M059J (cell line): Measurements from ENCODE around the gene GDPD5. TPM values are rescaled to one million over a fixed set of nuclear protein-coding genes. Genes with fewer than 3 reads are reported as not detected.

Experiments
- DNase-seq: peaks from one replicate; pipeline ENCODE4 v3.0.0-alpha.2; 2012; ENCODE audit warnings: low read depth
- total RNA-seq: library from RNA; depleted of rRNA; stranded (reverse); fragments of >200 nt; shearing (Covaris generic); gene quantifications from 2 replicates; pipeline ENCODE4 v1.2.3, GENCODE V29; 2014; rRNA removed

GDPD5 gene
- total RNA-seq, 1 experiment from 2014 or later: 13.8 TPM

DNA sequence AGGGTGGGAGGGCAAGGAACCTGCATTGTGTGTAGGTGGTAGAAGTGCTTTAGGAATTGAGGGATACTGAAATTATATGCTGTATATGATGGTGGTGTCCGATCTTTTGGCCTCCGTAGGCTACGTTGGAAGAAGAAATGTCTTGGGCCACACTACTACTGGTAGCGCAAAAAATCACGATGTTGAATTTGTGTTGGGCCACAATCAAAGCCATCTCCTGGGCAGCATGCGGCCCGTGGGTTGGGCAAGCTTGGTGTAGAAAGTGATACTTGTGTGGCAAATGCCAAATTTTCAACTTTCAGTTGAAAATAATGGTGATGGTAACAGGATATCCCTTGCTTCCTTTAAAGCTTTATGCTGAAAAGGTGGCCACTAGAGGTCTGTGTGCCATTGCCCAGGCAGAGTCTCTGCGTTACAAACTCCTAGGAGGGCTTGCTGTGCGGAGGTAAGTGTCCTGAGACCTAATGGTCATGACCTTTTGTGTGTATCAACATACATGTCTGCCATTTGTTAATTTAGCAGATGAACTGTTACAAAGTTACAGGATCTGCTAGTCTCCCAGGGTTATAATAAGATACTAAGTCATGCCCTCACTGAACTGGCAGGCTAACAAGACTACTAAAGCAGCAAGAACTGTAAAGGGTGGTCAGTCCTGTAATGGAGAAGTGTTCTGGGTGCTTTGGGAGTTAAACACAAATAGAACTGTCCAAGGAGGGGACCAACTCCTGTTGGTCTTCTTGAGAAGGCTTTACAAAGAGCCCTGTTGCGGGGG is 123.6 kb downstream of the GDPD5 start:
- DNase-seq: no peak

DNA sequence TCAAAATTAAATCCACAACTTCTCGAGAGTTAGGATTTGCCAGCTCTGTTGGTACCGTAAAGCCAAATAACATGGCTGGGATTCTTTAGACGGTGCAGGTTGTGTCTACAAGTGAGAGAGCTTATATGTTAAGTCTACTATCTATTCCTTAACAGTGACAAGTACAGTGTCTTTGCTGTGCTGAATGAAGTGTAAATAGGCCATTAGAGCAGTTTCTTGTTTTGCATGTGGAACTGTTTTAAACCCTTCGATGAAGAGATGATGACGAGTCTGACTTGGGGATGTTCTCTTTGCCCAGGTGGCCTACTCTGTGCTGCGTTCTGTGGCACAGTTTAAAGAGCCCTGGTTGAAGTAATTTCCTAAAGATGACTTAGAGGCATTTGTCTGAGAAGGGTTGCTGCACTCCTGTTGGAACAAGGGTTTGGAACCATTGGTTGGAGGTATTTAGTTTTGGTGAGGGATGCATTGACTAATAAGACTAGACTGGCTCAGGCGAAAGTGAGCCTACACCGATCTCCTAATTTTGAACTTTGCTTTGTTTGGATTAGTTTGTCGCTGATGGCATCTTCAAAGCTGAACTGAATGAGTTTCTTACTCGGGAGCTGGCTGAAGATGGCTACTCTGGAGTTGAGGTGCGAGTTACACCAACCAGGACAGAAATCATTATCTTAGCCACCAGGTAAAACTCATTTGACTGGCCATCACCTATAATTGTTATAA is 125.4 kb downstream of the GDPD5 start:
- peak; percentile 22 for DNase-seq

DNA sequence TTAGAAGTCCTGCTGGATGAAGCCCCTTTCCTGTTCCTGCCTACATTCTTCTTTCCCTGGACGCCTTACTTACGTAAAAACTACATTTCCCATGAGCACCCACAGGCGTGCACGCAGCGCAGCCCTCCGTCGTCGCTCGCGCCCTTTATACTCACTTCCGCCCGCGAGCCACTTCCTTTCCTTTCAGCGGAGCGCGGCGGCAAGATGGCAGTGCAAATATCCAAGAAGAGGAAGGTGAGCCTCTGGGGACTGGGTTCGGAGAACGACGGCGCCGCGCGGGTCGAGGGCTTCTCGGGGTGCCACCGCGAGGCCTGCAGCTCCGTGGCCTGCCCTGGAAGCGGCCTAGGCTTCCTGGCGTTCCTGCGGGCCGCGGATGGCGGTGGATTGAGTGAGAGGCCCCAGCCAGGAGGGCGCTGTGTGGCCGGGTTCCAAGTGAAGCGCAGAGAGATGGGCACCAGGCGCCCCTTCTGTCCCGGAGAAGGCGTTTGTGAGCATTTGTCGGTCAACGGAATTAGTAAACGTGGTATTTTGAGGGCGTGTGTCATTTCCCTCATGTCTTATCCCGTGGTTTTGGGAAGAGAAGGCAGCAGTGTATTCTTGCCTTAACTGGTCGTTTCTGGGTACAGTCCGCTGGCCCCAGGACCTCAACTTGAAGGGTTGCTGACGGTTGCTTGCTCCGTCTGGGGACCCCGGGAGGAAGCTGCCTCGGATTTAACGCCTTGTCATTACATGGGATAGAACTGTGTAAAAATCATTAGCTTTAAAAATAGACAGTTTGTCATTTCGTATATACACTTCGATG is 126.2 kb downstream of the GDPD5 start, which contains the start of gene RPS3:
TSS of gene RPS3 (plus strand) at position 175 of the 802 bp plus-strand sequence. CDS start at position 205, 30 bp downstream.
- peak; percentile 90 for DNase-seq

DNA sequence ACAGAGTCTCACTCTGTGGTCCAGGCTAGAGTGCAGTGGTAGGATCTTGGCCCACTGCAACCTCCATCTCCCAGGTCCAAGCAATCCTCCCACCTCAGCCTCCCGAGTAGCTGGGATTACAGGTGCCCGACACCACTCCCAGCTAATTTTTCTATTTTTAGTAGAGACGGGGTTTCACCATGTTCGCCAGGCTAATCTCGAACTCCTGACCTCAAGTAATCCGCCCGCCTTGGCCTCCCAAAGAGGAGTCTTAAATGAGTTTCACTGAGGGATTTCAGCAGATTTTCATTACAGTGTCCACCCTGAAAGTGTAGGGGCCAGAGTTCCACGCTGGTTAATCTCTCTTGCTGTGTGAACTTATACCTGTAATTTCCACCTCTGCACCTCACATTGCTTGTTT is 126.8 kb downstream of the GDPD5 start:
- DNase-seq: no peak

DNA sequence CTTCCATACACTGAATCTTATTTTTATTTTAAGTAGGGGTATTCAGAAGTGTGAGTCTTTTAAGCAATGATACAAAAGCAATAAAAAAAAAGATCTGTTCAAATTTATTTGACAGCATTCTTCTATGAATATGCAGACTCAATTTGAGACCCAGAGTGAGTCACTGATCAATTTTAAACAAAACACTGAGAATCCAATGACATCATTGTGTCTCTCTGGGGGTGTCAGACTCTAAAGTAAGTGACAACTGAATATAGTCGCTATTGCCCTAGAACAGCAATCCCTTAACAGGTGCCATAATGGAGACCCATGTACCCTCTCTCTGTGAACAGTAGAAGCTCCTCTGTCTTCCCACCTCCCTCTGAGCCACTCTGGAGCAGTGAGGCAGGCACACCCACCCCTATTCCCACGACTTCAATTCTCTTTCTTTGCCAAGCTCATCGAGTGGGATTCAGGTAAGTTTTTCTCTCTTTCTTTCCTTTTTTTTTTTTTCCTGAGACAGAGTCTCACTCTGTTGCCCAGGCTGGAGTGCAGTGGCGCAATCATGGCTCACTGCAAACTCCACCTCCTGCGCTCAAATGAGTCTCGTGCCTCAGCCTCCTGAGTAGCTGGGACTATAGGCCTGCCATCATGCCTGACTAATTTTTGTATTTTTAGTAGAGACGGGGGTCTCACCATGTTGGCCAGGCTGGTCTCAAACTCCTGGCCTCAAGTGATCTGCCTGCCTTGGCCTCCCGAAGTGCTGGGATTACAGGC is 131.5 kb downstream of the GDPD5 start:
- no peak for DNase-seq

DNA sequence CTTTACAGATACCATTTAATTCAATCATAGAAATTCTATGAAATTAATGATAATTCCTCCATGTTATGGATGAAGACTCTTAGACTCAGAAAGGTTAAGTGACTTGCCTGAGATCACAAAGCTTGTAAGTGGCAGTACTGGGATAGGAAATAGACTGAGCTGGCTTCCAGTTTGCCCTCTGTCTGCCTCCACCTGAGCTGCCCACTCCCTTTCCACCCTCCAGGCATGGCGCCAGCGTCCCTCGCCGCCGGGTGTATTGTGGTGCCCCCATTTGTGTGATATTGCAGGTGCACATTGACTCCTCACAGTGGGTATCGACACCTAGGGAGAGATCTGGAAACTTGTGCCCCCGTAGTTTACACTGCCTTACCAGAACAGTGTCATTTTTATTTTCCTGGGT is 135.8 kb downstream of the GDPD5 start:
- DNase-seq: no peak

DNA sequence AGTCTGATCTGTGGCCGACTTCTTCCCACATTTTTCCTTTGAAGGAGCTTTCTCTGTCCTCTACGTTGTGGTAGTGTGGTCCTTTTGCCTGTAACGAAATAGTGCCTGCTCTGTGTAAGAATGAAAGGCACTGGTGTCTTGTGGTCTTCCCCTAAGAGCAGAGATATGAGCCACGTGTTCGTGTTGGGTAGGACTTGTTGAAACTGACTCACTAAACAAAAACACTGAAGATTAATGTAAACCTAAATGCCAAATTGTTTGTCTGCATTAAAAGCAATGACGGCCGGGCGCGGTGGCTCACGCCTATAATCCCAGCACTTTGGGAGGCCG is 136.5 kb downstream of the GDPD5 start:
- no peak for DNase-seq

DNA sequence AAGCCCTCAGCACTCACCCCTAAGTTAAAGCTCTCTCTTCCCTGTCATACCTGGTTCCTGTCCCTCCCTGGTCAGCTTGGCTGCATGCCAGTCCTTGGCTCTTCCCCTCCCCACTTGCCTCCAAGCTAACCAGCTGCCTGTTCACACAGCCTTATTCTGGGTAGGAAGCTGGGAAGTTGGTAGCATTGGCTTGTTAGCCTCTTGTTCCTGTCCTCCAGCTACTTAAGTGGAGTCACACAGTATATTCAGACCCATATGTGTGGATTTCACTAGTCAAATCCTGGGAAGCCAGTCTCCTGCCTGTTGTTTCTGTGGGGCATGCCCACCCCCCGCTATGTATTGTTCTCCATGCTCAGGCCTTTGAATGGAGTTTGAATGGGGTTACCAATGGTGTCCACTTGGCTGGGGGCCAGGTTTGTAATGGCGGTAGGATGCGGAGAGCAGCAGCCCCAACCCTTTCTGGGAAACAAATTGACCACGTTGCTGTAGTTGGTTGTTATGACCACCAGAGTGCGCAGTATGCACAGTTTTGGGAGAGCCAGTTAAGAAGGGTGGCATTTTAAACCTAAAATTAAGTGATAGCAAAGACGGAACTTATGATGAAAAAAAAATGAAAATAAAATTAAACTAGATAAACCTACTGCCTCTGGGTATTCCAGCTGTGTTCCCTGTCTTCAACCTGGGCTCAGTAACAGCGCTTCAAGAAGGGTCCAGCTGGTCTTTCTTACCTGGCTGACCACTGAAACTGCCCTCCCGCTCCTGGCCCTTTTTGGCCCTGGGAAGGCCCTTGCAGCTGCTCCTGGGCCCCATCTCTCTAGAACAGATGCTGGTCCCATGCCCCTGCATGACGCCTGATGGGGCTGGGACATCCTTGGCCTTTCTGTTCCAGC is 137.1 kb downstream of the GDPD5 start:
- peak; percentile 81 for DNase-seq

DNA sequence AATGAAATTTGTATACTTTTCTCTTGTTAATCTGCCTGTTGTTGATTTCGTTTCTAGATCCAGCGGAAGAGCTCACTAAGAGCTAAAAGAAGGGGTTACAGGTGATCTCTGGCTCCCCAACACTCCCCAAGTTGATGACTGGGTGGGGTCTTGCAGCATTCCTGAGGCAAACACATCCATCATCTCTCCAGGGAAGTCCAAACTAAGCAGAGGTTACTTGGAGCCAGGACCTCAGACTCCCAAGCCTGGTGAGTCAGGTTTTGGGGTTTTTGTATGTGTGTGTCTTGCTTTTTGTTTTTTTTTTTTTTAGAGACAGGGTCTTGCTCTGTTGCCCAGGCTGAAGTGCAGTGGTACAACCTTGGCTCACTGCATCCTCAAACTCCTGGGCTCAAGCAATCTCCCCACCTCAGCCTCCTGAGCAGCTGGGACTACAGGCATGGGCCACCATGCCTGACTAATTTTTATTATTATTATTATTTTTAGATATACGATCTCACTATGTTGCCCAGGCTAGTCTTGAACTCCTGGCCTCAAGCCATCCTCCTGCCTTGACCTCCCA is 137.9 kb downstream of the GDPD5 start:
- DNase-seq: peak; percentile 45

DNA sequence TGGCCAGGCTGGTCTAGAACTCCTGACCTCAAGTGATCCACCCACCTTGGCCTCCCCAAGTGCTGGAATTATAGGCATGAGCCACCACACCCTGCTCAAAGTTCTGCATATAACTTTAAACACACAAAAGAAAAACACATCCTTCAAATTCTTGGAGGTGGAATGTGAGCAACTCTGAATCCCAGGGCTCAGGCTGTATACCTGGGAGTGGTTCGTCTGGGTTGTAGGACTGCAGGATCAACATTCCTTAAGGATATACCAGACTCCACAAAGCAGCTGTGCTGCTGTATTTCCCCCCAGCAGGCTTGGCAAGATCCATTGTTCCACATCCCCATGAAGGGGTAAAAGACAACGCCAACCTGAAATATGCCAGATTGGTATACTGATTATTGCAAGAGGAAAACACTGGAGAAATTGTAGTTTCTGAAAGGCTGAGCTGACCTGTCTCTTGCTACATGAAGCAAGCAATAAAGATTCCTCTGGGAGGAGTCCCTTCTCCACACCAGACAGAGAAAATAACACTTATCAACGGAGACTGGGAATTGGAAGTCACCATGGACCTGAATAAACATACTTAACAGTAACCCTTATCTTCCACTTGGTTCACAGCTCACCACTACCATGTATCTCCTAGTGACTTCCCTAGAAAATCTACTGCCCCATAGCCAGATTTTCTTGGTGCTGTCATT is 138.7 kb downstream of the GDPD5 start:
- peak; percentile 33 for DNase-seq

Other genes with a start within 250 kb of the GDPD5 start
- 5.8 and 9.1 TPM in 2 replicates for gene ARRB1, start 174.3 kb downstream of the GDPD5 start, total RNA-seq
- gene RPS3, start 126.4 kb downstream of the GDPD5 start, total RNA-seq: 795 and 1,166 TPM in 2 replicates
- gene KLHL35, start 92.7 kb downstream of the GDPD5 start, total RNA-seq: 1.7 and 7.2 TPM in 2 replicates
- gene SERPINH1, start 36.3 kb upstream of the GDPD5 start, total RNA-seq: 369 and 512 TPM in 2 replicates
- 0.02 and 0.32 TPM in 2 replicates for gene MAP6, start 143.1 kb upstream of the GDPD5 start, total RNA-seq
- not detected in 2 replicates for gene MOGAT2, start 191.9 kb upstream of the GDPD5 start, total RNA-seq
- gene DGAT2, start 242.8 kb upstream of the GDPD5 start, total RNA-seq: 10.1 and 11.3 TPM in 2 replicates